ENCODE data around the gene CD52.

CD52 gene, protein sequence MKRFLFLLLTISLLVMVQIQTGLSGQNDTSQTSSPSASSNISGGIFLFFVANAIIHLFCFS

DNA sequence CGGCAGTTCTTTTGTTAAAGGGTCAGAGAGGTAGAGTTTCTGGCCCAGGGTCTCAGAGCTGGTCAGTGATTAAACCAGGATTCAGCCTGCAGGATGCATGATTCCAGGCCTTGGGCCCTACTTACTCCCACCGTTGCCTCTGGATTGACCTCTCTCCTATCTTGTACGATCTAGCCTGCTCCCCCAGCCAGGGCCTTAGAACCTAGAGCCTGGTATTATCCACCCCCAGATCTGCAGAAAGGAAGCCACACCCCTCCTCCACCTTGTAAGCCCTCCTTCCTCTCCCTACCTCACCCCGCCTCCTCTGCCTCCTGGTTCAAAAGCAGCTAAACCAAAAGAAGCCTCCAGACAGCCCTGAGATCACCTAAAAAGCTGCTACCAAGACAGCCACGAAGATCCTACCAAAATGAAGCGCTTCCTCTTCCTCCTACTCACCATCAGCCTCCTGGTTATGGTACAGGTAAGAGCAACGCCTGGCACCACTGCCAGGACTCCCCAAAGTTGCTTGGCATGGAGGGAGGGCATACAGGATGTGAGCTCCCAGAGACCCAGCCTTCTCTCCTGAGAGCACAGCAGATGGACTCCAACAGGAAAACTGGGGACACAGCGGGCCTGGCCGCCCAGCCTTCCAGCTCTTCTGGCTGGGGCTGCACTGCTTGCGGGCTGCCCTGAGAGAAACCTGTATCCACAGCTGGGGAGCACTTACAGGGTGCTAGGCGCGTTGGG lies at the start of gene CD52:
TSS of gene CD52 (plus strand) at position 347 of the 726 bp plus-strand sequence. CDS start at position 407, 60 bp downstream.
- peak; percentile 76 to 79 for DNase-seq

DNA sequence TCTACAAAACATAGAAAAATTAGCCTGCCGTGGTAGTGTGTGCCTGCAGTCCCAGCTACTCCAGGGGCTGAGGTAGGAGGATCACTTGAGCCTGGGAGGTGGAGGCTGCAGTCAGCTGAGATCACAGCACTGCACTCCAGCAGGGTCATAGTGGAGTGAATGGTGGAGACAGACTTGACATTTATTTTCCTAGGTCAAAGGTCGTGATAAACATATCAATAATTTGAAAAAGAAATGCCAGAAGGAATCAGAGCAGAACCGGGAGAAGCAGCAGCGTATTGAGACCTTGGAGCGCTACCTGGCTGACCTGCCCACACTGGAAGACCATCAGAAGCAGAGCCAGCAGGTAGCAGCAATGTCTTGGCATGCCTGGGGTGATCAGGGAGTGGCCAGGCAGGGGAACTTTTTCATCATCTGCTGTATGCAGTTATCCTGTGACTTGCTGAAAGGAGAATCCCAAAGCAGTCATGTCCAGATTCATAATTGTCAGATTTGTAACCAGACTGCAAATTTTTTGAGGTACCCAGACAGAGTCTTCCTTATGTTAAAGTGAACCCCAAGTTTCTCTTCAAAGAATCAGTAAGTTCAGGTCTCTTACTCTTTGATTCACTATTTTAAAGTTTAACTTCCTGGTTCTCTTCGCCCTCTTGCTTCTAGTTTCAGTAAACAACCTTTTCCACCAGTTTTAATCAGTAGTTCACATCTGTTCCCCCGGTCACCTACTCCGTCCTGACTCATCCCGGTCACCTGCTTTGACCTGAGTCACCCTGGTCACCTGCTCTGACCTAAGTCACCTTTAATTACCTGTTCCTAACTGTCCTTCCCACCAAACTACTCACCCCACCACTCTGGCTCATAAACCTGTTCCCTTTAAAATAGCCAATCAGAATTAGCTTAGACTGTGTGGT lies 49.2 kb upstream of the CD52 start:
- DNase-seq, result no peak

DNA sequence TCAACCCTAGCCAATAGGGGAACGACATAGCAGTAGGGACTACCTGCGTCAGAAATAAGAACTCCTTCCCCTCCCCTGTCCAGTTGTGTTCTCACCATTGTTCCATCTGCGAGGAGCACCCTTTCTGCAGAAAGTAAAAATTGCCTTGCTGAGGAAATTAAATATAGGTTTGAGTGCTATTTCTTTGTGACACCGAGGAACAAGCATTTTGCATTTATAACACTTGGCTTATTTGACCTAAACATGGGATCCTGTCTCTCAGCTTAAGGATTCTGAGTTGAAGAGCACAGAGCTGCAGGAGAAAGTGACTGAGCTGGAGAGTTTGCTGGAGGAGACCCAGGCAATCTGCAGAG lies 48.6 kb upstream of the CD52 start:
- DNase-seq, result no peak

DNA sequence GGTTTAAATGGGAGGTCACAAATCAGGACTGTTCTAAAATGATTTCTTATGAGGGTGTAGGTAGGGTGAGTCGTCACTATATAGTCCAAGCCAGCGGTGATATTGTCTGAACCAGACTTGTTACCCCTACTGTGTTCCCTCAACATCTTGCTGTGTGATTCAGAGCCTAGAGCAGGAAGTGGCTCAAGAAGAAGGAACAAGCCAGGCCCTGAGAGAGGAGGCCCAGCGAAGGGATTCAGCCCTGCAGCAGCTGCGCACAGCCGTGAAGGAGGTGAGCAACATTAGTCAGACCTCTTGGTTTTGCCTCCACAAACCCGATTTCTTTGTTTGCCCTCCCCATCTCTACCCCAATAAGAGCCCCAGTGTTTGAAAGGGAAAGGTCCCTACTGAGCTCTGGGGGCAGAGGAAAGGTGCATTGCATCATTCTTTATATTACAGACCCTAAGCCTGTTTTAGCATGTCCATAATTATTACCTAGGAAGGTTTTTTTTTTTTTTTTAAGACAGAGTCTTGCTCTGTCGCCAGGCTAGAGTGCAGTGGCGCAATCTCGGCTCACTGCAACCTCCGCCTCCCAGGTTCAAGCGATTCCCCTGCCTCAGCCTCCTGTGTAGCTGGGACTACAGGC lies 42.8 kb upstream of the CD52 start:
- DNase-seq, result no peak

DNA sequence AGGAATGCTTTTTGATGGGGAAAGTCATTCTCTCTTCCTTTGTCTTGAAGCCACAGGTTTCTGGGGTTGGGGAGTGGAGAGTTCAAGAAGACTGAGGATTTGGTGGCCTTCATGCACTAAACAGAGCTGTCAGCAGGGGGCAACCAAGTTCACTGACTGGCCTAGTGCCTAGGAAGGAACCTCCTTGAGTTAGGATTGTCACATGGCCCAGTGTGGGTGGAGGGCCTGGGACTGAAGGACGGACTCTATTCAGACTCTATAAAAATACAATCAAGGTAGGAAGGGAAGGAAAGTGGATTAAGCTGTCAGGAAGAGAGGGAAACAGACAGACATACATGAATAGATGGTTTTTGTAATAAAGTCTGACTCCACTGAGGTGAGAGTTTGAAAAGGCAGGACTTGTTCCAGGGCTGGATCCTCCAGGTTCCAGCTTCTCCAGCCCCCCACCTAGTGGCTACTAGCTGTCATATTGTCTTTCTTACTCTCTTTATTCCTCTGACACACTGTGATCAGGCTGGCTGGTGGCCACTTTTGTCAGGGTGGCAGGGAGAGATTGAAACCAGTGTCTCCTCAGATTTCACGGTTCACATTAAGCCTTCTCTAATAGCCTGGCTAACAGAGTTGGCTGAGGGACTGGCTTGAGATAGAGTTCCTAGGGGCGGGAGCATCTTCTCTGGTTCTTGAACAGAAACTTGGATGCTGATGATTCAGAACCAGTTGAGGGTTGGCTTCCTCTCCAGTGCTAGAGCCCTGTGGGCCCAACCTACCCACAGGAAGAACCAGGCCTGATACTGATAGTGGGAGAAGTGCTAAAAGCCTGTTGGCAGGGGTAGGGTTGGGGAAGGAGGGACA lies 42.0 kb upstream of the CD52 start:
- peak; percentile 71 to 74 for DNase-seq

DNA sequence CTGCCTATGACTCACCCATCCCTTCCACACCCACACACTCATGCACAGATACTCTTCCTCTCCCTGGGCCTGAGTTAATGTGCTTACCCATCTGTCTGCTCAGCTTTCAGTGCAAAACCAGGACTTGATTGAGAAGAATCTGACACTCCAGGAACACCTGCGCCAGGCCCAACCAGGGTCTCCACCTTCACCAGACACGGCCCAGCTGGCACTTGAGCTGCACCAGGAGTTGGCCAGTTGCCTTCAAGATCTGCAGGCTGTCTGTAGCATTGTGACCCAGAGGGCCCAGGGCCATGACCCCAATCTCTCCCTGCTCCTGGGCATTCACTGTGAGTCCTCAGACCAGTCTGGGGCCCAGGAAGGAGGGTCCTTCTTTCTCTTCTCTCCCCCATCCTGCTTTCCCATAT lies 41.3 kb upstream of the CD52 start:
- no peak for DNase-seq

DNA sequence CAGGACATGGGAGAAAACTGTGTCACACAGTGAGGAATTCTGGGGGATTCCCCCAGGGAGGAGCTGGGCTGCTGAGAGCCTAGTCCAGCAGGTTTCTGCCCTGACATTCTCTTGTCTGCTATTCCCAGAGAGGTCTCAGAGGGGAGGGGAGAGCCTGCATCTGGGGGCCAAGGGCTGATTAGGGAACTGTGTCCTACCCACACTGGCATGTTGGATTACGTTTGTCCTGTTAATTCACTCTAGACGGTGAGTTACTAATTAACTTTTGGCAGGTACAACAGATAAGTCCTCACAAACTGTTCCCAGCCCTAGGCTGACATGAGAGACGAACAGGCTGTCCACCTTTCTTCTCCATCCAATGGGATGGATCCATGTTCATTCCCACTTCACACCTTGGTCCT lies 40.5 kb upstream of the CD52 start:
- DNase-seq, result no peak

DNA sequence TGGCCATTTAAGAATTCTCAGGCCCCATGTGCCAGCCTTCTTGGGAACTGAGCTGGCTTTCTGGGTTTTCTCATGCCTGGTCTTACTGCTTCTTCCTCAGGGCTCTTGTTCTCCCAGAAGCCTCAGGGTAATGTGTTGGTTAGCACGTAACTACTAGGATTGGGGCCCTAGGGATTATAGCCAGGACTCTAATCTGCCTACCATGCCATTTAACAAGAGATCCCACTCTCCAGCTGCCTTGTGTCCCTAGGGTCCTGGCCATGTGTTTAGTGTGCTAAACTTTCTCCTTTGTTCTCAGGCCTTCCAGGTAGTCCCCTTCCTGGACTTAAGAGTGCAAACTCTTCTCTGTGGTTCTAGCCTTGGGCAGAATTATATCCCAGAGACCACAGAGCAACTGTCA lies 40.0 kb upstream of the CD52 start:
- no peak for DNase-seq

DNA sequence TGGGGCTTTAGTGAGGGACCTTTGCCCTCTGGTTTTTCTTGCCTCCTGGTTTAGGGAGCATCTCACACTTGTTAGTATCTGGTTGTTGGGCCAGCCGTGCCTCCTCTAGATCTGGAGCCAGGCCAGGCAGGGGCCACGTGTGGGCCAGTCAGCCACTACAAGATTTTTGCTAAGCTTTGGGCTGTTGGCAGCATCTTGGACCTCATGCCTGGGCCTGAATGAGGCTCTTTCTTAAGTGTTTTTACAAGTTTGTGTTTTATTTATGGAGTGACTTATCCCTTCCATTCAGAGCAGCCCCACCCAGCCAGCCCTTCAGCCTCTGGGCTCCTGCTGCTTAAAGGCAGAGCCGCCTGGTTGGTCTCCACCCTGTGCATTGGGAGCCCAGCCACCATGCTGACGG lies 39.5 kb upstream of the CD52 start:
- DNase-seq, result no peak

DNA sequence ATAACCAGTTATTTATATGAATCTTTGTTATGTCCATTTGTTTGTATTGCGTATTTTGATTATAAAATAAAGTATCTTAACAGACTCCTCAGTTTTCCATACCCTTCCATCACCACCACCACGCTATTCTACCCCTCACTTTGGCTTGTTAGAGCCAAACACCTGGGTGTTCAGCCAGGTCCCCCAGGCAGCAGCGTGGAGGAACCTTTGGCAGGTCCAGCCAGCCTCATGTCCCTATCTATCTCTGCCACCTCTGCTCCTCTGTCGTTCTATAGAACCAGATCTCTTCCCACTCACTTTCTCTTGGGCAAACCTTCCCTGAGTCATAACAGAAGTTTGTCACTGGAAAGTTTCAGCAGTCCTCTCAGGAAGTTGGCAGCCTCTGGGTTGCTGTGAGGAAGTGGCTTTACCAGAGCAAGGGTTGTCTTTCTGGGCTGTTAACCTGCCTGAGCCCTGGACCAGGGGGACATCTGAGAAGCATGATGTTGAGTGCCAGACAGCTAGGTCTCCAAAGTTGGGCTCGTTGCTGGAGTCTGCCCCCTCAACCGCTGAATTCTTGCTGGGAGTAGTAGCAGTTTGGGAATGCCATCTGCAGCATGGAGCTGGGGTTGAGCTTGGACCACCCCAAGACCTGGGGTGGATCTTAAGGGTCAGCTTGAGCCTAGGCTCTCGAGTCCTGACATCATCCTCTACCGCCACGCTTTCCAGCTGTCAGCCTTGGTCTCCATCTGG lies 38.9 kb upstream of the CD52 start:
- DNase-seq, result peak in 1 of 2 experiments; percentile 34

DNA sequence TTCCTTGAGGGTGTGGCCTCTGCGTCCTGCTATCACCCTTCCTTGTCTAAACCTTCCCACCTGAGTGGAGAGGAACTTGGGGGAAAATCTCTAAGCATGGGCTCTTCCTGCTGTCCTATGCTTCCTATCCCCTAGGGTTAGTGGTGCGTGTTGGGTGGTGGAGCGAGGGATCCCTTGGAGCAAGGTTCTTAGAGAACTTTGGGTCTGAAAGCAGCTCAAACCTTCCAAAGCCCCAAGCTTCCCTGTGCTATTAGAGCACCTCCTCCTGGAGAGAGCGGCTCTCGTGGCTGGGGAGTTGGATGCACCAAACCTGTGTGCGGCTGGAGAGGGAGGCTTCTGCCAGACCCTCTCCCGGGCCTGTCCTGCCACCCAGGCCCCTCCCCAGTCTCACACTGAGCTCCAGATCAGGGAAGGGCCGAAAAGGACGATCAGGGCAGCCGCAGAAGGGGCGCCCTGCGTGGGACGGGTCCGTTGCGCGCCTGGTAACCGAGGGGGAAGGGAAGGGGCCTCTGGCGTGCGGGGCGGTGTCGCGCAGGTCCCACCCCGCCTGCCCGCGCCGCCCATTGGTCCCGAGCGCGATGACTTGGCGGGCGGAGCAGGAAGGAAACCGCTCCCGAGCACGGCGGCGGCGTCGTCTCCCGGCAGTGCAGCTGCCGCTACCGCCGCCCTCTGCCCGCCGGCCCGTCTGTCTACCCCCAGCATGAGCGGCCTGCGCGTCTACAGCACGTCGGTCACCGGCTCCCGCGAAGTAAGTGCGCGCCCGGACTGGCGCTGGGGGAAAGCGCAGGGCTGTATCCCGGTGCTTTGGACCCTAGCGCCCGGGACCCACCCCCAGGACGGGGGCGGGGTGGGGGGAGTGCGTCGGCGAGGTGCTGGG lies 38.1 kb upstream of the CD52 start, which contains the start of gene SH3BGRL3:
TSS of gene SH3BGRL3 (plus strand) at position 631 of the 877 bp plus-strand sequence. CDS start at position 701, 70 bp downstream.
- peak; percentile 71 to 76 for DNase-seq

DNA sequence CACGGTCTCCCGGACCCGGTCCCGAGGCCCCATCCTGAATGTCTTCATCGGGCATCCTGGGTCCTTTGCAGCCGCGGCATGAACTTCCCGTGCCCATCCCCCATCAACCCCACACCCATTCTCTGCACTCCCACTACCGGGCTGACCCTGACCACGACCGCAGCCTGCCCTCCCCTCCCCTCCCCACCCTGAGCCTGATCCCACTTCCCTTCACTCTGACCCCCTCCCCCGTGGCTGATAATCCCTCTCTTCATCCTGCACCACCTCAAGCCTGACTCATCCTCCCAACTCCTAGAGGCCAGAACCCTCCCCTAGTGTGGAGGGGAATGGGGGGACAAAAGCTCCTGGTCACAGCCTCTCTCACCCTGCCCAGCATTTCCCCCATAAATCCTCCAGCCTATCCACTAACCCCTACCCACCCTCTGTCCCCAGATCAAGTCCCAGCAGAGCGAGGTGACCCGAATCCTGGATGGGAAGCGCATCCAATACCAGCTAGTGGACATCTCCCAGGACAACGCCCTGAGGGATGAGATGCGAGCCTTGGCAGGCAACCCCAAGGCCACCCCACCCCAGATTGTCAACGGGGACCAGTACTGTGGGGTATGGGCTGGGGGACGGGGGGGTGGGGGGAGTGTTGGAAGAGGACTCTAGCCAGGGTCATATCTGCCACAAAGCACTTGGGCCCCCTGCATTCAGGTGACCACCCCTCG lies 37.3 kb upstream of the CD52 start:
- DNase-seq, result no peak

DNA sequence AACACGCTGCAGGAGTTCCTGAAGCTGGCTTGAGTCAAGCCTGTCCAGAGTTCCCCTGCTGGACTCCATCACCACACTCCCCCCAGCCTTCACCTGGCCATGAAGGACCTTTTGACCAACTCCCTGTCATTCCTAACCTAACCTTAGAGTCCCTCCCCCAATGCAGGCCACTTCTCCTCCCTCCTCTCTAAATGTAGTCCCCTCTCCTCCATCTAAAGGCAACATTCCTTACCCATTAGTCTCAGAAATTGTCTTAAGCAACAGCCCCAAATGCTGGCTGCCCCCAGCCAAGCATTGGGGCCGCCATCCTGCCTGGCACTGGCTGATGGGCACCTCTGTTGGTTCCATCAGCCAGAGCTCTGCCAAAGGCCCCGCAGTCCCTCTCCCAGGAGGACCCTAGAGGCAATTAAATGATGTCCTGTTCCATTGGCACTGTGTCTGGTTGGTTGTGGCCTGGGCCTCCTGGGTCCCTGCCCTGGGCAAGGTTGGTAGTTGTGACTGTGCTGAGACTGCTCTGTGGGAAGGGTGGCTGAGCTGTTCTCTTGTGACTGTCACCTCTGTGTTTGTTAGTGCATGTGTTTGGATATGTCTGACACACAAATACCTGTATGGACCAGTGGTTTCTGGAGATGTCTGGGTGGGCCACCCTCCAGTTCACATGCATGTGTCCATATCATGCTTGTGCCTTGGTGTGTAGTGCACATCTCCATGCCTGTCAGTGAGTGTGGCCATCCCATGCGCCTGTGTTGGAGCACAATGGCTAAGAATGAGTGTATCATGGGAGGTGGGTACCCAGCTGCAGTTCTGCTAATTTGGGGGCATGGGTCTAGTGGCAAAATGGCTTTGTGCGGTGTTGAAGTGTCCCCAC lies 36.4 kb upstream of the CD52 start:
- no peak for DNase-seq

DNA sequence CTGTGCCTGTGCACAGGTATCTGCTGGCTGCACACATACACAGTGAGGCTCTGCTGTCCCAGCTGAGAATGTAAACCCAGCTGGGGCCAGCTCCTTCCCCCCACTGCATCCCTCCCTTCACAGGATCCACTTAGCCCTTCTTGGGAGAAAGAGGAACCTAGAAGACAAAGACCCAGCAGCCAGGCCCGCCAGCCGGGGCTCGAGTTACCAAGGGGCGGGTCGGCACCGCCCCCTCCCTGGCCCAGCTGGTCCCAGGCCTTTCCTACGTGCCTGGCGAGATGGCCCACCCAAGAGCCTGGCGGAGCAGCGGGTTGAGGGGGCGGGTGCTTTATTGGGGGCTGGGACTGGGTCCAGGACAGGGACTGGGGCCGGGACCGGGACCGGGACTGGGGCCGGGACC lies 35.8 kb upstream of the CD52 start:
- DNase-seq, result no peak

DNA sequence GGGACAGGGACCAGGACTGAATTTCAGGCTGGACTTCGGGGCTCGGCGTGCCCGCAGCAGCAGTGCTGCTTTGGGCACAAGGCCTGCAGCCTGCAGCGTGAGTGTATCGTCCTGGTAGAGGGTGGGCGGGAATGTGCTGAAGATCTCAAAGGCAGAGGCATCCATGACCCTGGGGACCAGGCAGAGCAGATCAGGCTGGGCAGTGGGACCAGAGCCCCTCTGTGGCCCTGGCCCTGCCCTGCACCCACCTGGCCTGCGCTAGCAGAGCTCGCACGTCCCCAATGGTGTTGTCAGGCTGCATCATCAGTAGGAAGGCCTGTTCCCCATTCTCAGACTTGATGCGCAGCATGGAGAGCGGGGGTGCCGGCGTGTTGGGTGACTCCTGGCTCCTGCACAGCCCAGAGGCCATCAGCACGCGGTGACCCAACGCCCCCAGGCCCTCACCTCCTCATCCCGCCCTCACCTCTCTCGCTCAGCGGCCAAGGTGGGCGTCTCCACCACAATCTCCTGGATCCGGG lies 35.3 kb upstream of the CD52 start:
- DNase-seq, result no peak

DNA sequence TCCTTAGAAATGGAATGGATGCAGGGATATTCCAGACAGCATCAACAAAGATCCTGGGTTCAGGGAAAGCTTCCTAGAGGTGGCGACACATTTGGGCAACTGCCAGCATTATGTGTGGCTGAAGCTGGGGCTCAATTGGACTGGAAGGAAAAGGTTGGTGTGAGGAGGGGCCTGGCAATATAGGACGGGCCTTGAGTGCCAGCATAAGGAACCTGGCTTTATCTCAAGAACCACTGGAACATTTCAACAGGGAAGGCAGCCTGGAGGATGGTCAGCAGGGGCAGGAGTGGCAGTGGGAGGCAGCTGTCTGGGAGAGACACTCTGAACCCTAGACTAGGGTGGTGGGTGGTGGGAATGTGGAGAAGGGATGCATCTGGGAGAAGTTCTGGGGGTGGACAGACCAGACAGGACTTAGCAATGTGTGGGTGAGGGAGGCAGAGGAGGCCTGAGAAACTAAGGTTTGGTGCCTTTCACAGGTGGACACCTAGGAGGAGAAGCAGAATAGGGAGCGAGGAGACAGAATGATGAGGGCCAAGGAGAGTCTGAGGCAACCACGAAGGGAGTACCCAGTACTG lies 34.4 kb upstream of the CD52 start:
- no peak for DNase-seq

DNA sequence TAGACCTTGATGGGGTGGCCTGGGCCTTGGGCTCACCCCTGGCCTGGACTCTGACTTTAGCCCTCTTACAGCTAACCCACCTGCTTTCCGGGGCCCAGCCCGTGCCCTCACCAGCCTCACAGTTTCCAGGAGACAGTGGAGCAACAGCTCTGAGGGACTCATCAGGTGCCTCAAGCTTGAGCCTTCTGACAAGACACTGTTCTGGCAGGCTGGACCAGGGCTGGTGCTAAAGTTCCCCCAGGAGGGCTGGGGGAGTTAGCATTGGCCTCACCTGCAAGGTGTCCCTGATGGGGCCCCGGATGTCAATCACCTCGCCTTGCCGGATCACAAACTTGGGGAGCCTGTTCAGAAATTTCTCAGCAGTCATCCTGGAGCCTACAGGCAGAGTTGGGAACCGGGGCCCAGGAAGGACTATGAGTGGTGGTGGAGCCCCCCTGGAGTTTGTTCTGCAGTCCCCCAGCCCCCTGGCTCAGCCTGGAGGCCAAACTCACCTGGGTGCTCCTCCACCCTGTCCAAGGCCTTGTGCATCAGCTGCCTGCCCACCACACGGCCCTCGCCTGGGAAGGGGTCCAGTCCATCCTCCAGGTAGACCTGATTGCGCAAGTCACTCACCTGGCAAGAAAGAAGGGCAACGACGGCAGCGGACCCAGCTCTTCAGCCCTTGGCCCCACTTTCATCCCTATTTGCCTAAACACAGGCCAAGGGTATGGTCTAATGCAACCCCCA lies 33.7 kb upstream of the CD52 start:
- no peak for DNase-seq
